Placental pericyte (primary cell): ENCODE measurements around the gene RGL4. TPM values are rescaled to one million over a fixed set of nuclear protein-coding genes. Genes with fewer than 3 reads are reported as not detected.

ENCODE experiments used
- total RNA-seq: library from RNA; depleted of rRNA; stranded (reverse); fragments of >200 nt; gene quantifications from 2 replicates; pipeline ENCODE4 v1.2.3, GENCODE V29; 2012

Gene RGL4, protein sequence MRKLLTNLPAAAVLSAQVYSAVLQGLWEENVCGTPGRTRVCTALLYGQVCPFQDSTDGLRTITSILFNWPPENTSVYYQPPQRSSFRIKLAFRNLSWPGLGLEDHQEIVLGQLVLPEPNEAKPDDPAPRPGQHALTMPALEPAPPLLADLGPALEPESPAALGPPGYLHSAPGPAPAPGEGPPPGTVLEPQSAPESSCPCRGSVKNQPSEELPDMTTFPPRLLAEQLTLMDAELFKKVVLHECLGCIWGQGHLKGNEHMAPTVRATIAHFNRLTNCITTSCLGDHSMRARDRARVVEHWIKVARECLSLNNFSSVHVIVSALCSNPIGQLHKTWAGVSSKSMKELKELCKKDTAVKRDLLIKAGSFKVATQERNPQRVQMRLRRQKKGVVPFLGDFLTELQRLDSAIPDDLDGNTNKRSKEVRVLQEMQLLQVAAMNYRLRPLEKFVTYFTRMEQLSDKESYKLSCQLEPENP
- total RNA-seq, result not detected in 2 replicates

DNA sequence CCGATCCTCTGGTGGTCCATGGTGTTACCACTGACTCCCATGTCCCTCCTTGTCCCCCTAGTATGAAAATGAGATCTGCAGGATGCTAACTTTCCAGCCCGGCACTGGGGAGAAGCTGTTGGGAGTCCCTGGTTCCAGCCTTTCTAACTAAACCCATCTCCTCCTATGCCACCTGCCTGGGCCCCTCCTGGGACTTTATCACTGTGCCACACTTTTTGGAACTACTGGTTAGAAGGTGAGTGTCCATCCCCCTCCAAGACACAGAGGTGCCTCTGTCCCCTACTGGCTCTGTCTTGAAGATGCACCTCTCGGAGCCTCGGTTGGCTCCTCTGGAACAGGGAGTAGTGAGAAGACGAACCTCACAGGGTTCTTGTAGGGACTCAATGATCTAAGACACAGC lies at the start of gene RGL4:
TSS of gene RGL4 (plus strand) at position 301 of the 400 bp plus-strand sequence. CDS start 1,018 bp downstream, outside the sequence.

Other genes starting within 250 kb of the RGL4 start
- gene IGLL1, start 110.7 kb upstream of the RGL4 start, total RNA-seq, result not detected in 2 replicates
- gene DRICH1, start 58.7 kb upstream of the RGL4 start, total RNA-seq, result not detected in 2 replicates
- gene ZNF70, start 60.1 kb downstream of the RGL4 start, total RNA-seq, result 7.4 and 12.3 TPM in 2 replicates
- gene VPREB3, start 63.4 kb downstream of the RGL4 start, total RNA-seq, result not detected in 2 replicates
- gene C22orf15, start 72.0 kb downstream of the RGL4 start, total RNA-seq, result 0.44 and 0.86 TPM in 2 replicates
- gene CHCHD10, start 77.0 kb downstream of the RGL4 start, total RNA-seq, result 2.2 and 3.1 TPM in 2 replicates
- gene MMP11, start 81.8 kb downstream of the RGL4 start, total RNA-seq, result 32.8 and 35.7 TPM in 2 replicates
- 94.8 and 101 TPM in 2 replicates for gene SMARCB1, start 96.0 kb downstream of the RGL4 start, total RNA-seq
- gene DERL3, start 148.0 kb downstream of the RGL4 start, total RNA-seq, result 0.43 and 9.0 TPM in 2 replicates
- 11.4 and 15.9 TPM in 2 replicates for gene SLC2A11, start 166.9 kb downstream of the RGL4 start, total RNA-seq
- gene MIF, start 203.4 kb downstream of the RGL4 start, total RNA-seq, result 102 and 150 TPM in 2 replicates